Activated CD8-positive, alpha-beta memory T cell treated with anti-CD3 and anti-CD28 coated beads, Interleukin-2, amount 50 U/mL, for 1 hour (primary cell): Measurements from ENCODE around the gene CDK2.
"Not testable (repeated sequence)": the region's sequence is repeated elsewhere in the genome, so short reads cannot be mapped to it uniquely, and the experiment has no call there.

ENCODE experiments used
- DNase-seq: peaks from one replicate; pipeline ENCODE4 v3.0.0-alpha.2; 2020; ENCODE audit errors: extremely low read depth

CDK2 gene

DNA sequence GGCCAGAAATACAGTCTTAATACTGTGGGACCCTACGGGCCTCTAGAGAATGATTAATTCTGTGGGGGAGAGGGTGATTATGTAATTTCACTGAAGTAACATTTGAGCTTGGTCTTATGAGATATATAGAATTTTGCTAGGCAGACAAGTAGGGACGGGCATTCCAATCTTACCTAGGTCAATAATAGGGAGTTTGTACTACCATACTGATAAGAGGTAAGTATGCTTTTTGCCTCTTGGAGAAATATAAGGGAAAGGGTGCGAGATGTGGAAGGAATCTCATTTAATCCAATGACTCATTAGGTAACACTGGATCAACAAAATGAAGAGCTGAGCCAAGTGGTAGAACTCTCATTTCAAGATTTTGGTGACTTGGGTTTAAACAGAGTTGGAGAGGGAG is 12.4 kb downstream of the CDK2 start:
- DNase-seq = no peak

DNA sequence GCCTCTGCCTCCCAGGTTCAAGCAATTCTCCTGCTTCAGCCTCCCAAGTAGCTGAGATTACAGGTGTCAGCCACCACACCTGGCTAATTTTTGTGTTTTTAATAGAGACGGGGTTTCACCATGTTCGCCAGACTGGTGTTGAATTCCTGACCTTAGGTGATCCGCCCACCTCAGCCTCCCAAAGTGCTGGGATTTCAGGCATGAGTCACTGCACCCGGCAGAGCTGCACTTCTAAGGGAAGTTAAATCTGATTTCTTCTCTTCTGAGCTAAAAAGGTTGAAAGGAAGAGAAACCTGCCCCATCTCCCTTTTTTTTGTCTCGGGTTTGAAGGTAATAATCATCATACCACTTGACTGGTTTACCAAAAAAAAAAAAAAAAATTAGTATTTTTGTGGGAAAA is 15.3 kb downstream of the CDK2 start:
- not testable (repeated sequence) for DNase-seq

DNA sequence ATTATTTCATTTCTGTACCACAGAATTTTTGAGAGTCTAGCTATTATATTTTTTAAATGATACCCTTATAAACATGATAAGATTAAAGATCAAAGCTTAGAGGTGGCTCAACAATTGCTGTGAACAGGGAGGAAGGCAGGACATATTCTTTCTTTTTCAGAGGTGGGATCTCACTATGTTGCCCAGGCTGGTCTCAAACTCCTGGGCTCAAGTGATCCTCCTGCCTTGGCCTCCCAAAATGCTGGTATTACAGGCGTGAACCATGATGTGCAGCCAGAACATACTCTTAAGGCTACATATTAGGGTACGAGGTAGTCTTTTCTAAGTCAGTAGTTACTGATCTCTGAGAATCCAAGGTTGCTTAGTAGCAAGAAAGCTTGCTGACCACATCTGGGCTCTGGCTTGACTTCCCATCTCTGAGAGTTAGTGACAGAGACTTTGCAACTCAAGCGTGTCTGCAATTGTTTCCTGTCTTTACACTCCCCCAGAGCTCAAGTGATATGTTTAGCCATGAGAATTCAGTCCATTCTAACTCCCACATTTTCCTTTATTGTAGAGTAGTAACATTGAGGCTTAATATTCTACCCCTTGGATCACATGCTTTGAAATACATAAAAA is 15.8 kb downstream of the CDK2 start:
- DNase-seq = no peak

DNA sequence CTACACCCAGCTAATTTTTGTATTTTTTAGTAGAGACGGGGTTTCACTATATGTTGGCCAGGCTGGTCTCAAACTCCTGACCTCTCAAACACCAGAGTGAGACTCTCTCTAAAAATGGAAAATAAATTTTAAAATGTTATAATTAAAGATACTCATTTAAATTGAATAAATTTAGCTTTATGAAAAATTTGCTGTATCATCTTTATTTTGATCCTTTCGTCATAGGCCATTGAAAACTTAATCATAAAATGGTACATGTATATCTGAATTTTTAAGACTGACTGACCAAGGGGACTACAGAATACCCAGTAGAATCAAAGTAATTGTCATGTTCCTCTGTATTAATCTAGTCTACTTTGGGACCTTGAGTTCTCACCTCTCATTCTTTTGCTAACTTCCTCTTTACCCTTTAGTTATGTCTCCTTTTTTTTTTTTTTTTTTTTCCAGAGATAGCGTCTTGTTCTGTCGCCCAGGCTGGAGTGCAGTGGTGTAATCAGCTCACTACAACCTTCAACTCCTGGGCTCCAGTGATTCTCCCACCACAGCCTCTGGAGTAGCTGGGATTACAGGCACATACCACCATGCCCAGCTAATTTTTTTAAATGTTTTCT is 16.7 kb downstream of the CDK2 start:
- no peak for DNase-seq

DNA sequence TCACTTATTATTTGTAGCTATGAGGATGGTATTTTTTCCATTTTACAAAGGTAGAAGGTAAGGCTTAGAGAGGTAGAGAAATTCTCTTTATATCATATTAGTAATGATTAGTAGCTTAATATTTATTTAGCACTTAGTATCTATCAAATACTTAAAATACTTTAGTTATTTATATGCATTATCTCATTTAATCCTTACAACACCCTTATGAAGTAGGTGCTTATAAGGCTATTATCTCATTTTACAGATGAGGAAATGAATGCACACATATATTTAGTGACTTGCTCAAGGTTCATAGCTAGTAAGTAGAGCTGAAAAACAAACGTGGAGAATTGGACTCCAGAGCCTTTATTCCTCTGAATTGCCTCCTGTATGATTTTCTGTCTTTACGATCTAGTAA is 18.2 kb downstream of the CDK2 start:
- no peak for DNase-seq

DNA sequence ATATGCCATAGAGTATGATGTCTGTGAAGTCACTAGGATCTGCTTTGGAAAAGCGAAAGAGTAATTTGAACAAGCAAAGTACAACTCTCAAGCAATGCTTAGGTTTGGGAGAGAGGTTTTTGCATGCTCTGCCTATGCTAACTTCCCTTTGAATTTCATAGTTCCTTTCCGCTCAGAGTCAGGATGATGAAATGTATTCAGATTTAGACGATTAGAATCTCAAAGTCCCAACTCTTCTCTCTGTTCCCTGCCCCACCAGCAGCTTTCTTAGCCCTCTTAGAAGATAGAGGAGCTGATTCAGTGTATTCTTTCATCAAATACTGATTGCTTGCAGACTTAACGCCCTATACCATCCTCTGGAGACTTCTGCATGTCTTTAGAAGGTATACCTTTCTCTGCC is 18.7 kb downstream of the CDK2 start:
- DNase-seq = no peak

DNA sequence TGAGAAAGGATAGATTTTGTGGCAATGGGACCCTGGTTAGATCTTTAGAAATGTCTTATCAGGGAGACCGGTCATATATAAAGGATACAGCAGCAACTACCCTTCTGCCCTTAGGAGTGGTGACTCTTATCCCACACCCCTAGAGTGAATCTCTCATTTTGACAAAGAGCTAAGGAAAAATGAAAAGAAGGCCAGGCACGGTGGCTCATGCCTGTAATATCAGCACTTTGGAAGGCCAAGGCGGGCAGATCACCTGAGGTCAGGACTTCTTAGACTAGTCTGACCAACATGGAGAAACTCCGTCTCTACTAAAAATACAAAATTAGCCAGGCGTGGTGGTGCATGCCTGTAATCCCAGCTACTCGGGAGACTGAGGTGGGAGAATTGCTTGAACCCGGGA is 19.3 kb downstream of the CDK2 start:
- DNase-seq = not testable (repeated sequence)

DNA sequence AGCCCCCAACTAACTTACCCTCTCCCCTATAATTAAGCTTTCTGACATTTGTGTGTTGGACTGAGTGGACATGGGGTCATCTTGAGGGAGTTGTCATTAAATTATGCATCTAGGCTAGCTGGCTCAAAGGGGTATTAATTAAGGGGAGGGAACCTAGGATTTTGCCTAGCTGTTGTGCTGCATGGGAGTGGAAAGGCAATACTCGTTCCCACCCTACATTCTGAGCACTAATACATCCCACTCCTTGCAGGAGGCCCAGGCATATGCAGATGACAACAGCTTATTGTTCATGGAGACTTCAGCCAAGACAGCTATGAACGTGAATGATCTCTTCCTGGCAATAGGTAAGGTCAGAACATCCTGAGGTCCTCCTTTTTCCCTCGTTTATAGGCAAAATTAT is 24.5 kb downstream of the CDK2 start:
- no peak for DNase-seq

DNA sequence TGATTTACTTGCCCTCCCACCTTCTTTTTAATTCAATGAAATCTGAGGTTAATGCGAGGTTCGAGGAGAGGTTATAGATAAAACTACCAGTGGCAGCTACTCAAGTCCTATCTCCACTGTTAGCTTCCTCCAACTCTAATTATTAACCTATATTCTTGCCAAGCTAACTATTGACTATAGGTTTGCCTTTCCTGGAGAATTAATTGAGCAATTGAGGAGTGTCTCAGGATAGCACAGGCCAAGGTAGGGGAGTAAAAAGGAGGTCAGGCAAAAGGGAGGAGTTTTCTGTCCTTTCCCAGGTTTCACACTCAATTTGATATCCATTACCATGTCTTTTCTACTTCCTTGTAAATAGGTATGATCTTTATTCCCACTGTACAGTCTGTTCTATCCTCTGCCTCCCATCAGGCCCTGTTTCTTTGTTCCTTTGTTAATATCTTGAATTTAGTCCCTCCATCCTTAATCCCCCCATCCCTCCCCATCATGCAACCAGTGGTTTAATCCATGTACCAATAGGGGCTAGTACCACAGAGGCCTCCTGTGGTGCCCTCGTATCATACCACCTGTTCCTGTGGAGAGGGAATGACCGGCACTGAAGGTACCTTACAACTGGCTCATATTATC is 26.7 kb downstream of the CDK2 start:
- DNase-seq = no peak

DNA sequence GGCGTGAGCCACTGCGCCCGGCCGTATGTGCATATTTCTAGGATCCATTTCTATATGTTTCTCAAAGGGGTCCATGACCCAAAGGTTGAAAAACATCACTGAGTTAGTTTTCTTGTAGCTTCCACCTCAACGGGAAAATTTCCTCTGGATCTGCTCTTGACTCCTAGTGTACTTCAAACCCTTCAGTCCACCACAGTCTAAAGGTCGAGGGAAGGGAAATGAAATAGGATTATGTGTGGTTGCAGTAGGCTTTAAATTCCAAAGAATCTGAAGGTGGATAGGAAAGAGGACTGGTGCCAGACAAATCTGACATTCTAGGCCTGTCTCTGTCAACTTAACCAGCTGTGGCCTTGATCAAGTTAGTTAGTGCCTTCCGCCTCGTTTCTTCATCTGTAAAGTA is 28.7 kb downstream of the CDK2 start:
- no peak for DNase-seq

DNA sequence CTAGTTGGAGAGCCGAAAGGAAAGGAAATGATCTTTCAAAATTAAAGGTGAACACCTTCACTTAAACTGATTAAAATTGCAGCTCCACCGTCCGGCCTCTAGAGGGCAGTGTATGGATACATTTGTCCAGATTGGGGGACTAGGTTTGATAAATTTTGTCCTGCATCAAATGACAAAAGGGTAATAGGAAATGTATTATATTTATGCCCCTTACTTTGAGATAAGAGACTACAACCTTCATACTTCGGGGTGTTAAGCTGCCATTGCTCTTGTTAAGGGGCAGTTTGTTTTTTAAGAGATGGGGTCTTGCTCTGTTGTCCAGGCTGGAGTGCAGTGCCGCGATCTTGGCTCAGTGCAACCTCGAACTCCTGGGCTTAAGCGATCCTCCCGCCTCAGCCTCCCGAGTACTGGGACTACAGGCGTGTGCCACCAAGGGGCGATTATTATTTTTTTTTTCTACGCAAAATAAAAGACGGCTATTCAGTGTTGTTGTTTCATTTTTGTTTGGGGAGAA is 29.6 kb downstream of the CDK2 start:
- DNase-seq = no peak

DNA sequence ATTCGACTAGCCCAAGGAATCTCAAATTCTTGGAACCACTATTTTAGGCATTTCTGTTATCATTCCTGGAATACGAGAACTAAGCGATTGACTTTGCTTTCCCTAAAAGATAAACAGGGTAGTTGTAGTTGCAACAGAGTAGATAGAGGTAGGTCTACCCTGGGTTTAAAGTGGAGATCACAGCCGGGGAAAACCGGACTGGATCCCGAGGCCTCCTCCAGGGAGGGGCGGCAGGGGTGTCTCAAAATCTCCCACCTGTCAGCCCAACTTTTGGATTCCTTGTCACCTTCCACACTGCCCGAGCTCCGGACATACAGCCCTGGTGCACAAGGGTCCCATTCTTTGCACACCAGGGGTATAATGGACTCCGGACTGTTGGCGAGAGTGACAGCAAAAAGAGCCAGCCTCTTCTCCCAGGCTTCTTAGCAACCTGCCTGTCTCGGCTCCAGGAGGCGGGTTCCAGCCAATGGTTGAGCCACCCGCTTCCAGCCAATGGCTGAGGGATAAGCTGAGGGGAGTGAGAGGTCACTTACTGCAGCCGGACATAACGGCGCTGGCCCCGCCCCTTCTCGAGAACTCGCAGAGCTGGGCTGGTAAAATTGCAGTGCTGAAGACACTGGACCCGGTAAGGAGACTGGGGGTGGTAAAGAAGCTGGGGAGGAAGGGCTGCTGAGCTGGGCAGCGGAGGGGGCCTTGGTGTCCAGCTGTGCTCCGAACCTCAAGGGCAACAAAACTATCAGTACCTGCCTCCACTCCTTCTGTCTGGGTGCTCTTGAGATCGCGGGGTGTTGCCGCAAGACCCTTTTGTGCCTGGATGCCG is 30.3 kb downstream of the CDK2 start, which contains the start of gene SUOX:
TSS of gene SUOX (plus strand) at position 562 of the 820 bp plus-strand sequence. CDS start 4,946 bp downstream, outside the sequence.
- no peak for DNase-seq

DNA sequence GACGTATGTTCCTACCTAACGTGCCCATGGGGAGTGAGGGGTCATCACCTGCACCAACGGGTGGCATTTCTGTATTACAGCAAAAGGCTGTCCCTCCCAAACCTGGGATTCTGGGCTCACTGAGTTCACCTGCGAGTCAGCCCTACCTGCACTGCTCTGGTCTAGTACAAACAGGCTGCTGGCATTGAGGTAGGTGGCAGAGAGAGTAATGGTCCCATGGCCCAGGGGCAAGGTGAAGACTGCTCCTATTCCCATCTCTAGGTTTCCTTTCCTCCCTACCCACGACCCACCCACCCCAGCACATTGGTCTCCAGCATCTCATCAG is 30.9 kb downstream of the CDK2 start:
- DNase-seq = no peak

DNA sequence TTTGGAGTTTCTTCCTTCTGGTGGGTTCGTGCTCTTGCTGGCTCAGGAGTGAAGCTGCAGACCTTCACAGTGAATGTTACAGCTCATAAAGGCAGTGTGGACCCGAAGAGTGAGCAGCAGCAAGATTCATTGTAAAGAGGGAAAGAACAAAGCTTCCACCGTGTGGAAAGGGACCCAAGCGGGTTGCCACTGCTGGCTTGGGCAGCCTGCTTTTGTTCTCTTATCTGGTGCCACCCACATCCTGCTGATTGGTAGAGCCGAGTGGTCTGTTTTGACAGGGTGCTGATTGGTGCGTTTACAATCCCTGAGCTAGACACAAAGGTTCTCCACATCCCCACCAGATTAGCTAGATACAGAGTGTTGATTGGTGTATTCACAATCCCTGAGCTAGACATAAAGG is 32.9 kb downstream of the CDK2 start:
- DNase-seq = not testable (repeated sequence)

DNA sequence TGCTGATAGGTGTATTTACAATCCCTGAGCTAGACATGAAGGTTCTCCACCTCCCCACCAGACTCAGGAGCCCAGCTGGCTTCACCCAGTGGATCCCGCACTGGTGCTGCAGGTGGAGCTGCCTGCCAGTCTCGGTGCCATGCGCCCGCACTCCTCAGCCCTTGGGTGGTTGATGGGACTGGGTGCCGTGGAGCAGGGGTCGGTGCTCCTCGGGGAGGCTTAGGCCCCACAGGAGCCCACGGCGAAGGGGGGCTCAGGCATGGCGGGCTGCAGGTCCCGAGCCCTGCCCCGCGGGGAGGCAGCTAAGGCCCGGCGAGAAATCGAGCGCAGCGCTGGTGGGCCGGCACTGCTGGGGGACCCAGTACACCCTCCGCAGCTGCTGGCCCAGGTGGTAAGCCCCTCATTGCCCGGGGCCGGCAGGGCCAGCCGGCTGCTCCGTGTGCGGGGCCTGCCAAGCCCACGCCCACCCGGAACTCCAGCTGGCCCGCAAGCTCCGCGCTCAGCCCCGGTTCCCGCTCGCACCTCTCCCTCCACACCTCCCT is 33.4 kb downstream of the CDK2 start:
- not testable (repeated sequence) for DNase-seq

DNA sequence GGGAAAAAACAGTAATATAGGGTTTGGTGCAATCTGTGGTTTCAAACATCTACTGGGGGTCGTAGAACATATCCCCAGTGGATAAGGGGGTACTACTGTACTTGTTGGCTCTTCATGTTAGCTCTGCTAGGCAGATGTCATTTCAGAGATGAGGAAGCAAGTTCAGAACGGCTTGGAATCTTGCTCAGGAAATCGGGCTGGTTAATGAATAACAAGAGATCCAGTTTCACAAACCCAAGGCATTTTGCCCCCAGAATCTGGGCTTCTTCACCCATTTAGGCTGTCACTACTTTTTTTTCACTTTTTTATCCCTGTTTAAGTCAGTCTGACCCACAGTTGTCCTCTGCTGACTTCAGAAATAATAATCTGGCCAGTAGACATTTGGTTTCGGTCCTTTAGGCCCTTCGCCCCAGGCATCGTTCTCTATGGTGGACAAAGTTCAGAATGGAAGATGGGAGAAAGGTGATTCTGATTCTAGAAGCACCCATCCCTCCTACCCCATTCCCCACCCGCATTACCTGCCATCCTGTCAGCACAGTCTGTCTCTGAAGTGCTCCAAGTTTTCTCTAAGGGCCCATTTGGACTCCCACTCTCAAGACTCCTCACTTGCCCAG is 35.0 kb downstream of the CDK2 start:
- no peak for DNase-seq

DNA sequence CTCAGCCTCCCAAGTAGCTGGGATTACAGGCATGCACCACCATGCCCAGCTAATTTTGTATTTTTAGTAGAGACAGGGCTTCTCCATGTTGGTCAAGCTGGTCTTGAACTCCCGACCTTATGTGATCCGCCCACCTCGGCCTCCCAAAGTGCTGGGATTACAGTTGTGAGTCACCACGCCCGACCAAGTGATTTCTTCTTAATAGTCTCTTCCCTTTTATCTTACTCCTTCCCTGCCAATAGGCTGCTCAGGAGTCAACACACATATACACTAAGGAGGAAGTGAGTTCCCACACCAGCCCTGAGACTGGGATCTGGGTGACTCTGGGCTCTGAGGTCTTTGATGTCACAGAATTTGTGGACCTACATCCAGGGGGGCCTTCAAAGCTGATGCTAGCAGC is 36.7 kb downstream of the CDK2 start:
- not testable (repeated sequence) for DNase-seq

DNA sequence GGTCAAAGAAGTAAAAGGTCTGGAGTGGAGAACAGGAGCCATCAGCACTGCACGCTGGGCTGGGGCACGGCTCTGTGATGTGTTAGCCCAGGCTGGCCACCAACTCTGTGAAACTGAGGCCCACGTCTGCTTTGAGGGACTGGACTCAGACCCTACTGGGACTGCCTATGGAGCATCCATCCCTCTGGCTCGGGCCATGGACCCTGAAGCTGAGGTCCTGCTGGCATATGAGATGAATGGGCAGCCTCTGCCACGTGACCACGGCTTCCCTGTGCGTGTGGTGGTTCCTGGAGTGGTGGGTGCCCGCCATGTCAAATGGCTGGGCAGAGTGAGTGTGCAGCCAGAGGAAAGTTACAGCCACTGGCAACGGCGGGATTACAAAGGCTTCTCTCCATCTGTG is 37.6 kb downstream of the CDK2 start:
- DNase-seq = no peak

DNA sequence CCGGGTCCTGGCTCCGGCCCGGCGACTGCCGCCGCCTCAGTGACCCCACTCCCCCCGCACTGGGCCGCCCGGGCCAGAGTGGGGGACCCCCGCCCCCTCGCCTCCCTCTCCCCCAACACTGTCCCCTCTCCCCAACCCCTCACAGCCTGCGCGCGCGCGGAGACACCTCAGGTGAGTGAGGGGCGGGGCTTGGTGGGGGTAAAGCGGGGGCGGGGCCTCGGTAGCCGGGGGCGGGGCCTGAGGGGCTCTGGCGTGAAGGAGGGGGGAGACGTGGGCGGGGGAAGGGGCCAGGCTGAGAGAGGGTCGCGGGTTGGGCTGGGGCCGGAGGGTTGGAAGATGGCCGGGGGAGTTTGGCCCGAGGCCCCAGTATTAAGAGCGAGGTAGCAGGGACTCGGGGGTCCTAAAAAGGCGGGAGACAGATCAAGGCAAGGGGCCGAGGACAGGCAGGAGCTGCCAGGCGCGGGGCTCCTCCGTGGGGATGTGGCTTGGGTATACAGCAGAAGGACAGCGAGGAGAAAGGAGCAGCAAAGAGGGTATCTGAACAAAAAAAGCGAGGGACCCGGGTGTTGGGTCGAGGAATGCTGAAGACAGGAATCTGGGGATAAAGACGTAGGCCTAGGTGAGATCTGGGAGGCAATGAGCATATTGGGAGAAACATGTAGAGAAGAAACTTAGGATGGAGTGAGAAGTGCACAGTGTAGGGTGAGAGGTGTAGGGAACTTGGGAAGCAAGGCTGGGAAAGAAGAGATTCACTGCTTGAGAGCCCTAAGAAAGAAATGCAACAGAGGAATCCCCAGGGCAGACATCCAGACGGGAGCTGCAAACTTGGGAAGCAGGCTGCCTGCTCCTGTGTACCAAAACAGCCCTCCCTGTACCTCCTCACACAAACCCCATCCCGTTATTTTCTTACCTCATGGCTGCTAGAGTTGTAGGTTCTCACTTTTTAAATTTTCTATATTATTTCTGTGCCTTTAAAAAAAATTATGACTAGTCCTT is 41.2 kb downstream of the CDK2 start:
- no peak for DNase-seq

DNA sequence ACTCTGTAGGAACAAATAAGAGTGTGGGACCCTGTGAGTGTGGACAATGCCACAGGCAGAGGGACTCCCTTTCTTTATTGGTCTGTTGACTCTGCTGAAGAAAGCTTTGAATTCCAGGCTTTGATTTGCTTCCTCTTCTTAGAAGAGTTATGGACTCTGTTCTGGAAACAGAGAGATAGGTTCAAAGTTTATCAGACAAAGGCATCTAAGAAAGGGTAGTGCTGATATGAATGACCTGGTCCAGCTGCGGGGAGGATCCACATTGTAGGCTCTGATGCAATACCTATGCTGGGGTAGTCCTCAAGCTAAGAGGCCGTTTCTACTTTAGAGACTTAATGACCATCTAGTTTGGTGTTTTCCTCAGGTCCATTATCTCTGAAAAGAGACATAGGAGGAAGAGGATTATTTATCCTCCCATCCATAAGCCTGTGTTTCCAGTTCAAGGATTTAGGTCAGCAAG is 43.5 kb downstream of the CDK2 start:
- no peak for DNase-seq
